NCI-H226 (cell line): ENCODE measurements around the gene SUGP2.

ENCODE experiments used
- DNase-seq: peaks from one replicate; pipeline ENCODE4 v3.0.0-alpha.2; 2015

SUGP2 gene

DNA sequence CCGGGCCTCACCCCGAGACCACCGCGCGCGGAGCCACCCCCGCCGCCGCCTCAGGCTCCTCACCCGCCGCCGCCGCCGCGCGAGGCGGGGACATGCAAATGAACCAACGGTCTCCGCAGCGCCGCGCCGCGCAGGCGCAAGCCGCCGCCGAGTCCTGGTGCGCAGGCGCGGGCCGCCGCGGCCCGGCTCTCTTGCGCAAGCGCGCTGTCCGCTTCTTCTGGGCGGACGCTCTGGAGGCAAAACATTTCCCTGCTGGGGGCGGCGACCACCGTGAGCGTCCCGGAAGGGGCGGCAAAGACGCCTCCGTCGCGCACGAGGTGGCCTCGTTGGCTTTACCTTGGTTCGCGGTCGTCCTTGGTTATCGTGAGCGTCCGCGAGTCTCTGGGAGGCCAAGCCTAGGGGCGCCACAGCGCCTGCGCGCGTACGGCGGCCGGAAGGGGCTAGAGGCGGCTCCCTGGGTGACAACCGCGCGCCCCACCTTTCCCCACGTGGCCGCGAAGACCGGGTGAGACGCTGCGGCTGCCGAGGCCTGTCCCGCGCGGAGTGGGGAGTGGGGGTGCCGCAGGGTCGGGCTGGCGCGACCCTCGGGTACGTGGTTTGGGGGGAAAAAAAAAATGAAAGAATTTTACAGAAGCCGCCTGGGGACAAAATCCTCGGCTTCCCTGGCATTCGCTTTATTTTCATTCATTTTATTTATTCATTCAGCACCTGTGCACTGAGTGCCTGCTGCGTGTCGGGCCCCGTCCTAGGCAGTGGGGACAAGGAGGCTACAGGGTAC, at the start of gene SUGP2, which contains the start of gene ARMC6:
TSS of gene SUGP2 (minus strand) at position 92 of the 778 bp plus-strand sequence. CDS start 2,446 bp downstream, outside the sequence.
TSS of gene ARMC6 (plus strand) at position 178 of the 778 bp plus-strand sequence. CDS start 607 bp downstream, outside the sequence.
- peak; percentile 74 for DNase-seq

DNA sequence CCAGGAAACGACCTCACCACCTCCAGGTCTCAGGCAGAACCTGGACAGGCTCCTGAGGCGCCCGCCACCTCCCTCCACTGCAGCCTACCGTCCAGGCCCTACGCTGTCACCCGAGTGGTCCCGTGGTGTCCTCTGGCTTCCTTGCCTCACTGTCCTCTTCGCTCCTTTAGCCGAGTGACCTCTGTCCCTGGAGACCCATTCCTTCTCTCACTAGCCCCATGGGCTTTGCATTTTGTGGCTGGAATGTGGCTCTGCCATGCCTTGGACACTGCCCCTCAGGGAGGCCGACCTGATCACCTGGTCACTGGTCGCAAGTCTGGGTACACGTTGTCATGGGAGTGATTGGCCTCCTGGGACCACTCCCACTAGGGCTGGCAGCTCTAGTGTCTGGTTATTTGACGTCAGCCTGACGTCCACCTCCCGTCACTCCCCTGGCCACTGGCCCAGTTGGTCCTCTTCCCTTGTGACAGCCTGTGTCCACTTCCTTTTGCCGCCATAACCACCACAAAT, 48.4 kb upstream of the SUGP2 start:
- DNase-seq = no peak

DNA sequence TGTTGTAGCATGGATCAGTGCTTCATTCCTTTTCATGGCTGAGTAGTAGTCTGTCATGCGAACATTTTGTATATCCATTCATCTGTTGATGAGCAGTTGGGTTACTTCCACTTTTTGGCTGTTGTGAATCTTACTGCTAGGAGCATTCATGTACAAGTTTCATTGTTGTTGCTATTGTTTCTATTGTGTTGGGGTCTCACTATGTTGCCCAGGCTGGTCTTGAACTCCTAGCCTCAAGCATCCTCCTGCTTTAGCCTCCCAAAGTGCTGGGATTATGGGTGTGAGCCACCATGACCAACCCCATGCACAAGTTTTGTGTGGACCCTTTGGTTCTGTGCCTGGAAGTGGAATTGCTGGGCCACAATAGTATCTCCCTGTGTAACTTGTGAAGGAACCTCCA, 46.3 kb upstream of the SUGP2 start:
- no peak for DNase-seq

DNA sequence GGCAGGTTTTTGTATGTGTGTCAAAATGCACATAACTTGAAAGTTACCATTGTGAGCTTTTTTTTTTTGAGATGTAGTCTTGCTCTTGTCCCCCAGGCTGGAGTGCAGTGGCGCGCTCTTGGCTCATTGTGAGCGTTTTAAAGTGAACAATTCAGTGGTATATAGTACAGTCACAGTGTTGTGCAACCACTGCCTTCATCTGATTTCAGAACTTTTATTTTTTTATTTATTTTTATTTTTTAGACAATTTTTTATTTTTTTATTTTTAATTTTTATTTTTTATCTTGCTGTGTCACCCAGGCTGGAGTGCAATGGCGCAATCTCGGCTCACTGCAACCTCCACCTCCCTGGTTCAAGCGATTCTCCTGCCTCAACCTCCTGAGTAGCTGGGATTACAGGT, 45.5 kb upstream of the SUGP2 start:
- no peak for DNase-seq

DNA sequence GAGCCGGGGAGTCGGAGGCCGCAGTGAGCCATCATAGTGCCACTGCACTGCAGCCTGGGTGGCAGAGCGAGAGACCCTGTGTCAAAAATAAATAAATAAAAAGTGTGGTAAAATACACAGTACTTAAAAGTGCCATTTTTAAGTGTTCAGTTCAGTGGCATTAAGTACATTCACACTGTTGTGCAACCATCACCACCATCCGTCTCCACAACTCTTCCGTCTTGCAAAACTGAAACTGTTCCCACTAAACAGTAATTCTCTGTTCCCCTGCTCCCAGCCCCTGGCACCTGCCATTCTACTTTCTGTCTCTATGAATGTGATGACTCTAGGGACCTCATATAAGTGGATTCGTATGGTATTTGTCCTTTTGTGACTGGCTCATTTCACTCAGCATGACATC, 43.8 kb upstream of the SUGP2 start:
- DNase-seq = no peak

DNA sequence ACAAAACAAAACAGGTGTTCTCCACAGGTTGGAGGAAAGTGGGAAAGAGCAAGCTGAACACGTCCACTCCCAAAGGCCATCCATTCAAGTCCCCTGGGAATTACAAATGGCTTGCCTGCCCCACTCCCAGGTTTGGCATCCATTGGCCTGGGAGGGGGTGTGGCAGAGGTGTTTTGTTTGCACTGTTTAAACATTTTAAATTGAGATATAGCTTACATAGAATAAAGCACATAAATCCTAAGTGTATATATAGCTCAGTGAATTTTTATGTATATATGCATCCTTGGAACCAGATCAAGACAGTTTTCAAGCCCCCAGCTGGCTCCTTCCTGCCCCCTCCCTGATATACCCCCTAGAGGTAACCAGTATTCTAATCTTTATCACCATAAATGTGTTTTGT, 43.2 kb upstream of the SUGP2 start:
- DNase-seq = no peak

DNA sequence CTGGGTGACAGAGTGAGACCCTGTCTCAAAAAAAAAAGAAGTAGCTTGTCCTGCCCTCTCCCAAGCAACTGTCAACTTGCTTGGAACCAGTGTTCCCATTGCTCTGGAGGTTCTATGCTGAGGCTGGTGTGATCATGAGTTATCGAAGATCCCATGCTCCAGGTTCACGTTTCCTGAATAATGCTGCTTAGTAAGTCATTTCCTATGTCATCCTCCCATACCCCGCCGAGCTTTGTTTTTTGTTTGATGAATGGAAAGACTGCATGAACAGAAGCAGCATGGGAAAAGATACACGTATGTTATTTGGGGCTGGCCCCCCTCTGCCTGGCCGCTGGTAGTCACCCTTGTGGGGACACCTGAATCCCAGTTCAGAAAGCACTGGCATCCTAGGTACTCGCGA, 41.8 kb upstream of the SUGP2 start:
- no peak for DNase-seq

DNA sequence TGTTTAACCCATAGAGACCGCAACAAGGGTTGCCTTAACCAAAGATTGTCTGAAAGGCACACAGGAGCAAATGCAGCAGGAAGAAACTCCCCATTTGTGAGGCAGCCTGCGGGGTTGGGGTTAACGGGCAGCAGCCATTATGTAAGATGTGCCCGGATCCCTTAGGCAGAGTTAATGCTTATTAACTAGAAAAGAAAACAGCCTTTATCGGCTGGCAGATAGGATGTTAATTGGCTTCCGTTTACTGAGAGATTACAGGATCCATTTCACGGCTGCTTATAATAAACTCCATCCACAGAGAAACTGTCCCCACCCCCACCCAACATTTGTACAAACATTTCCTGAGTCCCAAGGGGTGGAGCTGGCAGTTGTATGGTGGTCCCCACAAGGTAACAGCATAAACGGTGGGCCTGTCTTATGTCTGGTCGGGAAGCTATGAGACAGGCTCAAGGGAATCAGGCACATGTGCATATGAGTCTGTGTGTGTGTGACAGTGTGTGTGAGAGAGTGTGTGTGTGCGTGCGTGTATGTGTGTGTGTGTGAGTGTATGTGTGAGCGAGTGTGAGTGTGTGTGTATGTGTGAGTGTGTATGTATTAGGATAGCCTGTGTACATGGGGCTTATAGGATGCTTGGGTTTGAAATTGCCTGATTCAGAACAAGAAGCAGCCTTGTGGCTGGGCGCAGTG, 41.0 kb upstream of the SUGP2 start:
- DNase-seq = no peak

DNA sequence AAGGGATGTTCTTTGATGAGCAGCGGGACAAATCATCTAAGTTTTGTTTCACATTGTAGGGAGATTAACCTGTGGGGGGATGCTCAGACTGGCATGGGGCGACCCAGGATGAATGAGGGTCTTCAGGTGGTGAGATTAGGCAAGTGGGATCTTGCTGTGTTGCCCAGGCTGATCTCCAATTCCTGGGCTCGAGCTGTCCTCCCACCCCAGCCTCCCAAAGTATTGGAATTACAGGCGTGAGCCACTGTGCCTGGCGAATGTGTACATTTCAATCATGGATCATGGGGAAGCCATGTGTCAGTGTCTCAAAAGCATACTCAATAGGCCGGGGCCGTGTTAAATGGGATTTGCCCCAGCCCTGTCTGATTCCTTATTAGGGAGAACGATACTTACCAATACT, 38.6 kb upstream of the SUGP2 start:
- DNase-seq = no peak

DNA sequence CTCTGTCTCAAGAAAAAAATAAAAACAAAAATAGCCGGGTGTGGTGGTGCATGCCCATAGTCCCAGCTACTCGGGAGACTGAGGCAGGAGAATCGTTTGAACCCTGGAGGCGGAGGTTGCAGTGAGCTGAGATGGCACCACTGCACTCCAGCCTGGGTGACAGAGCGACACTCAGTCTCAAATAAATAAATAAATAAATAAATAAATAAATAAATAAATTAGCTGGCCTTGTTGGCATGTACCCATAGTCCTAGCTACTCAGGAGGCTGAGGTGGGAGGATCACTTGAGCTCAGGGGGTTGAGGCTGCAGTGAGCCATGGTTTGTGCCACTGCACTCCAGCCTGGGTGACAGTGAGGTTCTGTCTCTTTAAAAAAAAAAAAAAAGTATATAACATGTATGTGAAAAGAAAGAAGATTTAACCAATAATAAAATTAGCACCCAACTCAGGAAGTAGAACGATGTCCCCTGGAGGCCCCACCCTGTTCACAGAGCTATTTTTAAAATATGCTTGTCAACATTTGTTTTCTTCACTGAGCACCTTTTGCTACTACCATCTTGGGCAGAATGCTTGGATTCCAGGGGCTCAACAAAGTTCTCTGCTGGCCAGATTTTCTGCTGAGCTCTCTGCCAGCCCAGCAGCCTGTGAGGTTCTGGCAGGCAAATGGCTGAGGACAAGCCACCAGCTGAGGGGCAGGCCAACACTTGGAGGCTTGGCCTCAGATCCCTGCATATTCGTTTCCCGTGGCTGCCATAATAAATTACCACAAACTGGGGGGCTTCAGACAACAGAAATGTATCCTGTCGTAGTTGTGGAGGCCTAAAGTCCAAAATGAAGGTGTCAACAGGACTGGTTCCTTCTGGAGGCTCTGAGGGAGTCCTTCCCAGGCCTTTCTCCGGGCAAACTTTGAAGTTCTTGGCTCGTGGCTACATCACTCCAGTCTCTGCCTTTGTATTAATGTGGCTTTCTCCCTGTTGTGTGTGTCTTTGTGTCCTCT, 35.6 kb upstream of the SUGP2 start:
- no peak for DNase-seq

DNA sequence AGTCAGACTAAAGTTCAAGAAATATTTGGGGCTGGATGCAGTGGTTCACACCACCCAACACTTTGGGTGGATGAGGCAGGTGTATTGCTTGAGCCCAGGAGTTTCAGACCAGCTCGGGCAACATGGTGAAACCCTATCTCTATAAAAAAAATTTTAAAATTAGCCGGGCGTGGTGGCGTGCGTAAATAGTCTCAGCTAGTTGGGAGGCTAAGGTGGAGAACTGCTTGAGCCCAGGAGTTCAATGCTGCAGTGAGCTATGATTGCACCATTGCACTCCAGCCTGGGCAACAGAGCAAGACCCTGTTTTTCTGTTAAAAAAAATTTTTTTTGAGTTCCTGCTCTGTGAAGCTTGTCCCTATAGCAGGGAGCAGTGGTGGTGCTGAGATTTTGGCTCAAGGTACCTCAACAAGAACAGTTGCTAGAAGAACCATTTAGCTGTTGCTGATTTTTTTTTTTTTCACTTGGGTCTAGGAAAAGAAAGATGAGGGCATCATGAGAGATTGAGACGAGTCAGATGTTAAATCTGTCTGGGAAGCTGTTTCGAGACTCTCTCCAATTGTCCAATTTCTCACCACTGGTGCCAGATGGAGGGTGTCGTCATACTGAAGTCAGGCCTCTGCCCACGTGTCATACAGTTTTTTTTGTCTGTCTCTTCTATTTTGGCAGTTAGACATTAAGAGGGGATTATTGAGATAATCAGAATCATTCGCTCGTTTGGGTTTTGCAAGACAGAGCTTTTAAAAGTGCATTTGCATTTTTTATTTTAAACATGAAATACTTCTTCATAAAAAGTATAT, 34.2 kb upstream of the SUGP2 start:
- no peak for DNase-seq

DNA sequence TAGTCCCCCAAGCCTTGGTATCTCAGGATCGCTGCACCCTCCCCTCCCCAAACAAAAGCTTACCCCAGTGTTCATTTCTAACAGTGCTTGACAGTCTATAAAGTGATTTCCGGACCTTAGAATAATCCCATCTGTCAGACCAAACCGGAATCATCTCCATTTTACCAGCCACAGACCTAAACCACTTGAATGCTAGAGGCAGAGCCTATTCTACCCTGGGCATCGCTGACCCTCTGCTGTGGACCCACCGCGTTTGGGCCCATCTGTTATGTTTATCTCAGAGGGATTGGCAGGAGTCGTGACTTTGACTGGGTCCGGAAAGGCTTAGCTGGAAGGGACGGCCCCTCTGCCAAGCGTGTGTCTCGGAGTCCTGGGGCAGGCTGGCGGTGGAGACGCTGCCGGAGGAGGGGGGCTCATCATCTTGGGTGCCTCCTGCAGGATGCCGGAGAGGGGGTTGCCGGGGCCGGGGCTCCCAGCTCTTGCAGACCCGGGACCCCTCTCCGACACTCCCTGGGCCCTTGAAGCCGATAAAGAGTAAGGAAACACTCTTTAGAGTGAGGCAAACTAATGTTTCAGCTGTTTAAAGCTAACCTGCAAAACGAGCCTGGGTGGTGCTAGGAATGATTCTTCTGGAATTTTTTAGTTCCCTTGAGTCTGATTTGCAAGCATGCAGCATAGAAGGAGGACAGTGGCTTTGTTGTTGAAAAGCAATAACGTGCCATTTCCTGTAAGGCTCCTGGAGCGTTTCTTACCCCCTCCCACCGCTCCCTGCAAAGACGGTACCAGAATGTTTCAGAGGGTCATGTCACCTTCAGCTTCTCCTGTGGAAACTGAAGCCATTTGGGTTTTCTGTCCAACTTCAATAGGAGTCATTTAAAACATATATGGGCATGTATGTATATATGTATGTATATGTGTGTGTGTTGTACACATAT, 31.8 kb upstream of the SUGP2 start:
- DNase-seq = no peak

DNA sequence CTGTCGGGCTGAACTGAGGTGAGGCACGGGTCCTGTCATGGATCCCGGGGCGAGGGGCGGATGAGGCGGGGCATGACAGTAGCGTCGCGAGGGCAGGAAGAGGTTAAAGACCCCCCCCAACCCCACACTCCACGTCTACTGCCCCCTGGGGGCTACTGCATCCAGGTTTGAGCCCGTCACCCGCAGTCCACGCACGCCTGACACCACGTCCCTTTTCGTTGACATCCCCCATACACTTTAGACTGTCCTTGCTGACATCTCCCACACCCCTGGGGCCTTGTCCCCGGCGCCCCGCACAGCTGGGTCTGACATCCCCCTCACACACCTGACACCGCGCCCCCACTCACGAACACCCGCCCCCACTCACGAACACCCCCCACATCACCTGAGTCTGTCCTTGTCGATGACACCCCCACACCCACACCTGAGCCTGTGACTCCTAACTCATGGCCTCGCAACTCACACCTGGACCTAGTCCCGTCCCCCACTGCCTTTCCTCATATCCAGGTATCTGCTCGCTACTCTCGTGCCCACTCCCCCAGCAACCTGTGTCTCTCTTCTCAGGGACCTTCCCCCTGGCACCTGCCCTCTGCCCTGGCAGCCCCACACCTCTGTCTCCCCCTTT, 30.9 kb upstream of the SUGP2 start:
- no peak for DNase-seq

DNA sequence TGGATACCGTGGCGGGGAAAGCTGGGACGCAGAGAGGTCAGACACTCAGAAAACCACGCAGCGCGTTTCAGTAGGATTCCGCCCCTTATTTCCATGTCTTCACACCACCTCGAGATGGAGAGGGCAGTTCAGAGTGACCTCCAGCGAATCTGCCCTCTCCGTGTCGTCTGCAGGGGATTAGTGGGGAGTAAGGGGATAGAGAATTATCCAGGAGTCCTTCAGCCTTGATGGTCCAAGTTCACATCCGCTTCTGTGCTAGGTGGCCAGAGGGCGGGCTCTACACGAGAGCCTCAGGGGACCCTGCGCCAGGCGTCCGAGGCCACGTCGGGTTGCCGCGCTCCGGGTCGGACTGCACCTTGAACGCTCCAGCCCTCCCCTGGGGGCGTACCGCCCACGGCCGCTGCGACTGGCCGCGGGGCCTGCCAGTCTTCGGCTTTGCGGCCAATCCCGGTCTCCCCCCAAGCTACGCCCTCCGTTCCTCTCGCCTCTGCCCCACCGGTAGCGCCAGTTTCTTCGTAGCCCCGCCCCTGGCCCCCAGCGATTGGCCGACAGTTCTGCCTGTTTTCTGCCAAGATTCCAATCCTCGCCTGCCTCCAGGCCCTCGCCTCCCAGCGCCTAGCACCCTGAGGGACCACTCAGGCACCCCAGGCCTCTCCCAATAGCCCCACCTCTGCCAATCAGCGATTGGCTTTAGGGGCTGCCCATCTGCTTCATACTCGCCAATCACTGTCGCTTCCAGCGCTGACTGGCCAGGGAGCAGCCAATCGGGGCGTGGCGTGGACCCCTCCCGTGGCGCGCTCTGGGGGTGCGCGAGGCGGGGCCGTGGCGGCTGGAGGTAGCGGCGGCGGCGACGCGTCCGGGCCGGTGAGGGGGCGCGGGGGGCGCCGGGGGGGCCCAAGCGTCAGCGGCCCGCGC, 30.1 kb upstream of the SUGP2 start, which contains the start of gene SLC25A42:
TSS of gene SLC25A42 (plus strand) at position 812 of the 915 bp plus-strand sequence. CDS start 32,131 bp downstream, outside the sequence.
- peak; percentile 100 for DNase-seq

DNA sequence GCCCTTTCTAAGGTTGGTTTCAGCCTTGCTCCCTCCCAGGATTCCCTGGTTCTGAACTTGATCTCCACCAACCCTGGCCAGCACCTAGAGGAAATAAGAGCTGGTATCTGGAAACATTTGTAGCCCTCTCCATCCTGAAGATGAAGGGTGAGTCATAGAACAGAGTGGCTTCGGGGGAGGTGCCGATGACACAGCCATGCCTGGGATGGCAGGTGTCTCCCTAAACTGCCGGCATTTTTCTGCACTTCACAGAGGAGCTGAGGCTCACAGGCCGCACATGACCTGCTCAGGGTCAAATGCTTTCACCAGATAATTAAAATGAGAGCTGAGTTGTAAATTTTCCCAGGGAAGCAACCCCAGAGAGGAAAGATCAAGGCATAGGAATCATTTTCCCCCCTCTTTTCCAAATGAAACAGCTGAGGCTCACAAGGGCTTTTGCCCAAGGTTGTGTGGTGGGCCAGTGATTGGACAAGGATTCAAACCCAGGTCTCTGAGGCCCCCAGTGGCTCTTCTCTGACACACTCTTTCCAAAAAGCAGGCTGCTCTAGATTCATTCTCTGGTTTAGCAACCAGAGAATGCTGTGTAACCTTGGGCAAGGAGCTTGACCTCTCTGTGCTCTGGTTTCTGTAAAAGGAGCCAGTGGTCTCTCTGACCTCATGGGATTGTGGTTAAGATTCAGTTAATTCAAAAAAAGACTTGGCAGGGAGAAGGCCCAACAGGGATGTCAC, 29.3 kb upstream of the SUGP2 start:
- peak; percentile 47 for DNase-seq

DNA sequence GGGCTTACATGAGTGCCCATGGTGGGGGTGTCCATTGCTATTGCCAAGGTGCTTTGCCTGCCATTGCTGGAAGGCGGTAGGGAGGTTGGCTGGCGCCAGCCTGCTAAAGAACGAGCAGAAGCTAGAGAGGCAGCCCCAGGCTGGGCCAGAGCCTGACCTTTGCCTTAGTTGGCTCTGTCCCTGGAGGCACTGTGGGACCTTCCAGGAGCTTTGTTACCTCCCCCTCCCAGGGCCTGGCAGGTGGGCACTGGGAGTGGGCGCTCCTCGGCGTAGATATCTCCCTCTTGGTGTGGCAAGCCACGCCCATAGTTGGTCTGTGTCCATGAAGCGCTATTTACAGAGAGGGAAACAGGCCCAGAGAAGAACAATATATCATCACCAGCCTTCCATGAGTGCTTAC, 28.2 kb upstream of the SUGP2 start:
- DNase-seq = no peak

DNA sequence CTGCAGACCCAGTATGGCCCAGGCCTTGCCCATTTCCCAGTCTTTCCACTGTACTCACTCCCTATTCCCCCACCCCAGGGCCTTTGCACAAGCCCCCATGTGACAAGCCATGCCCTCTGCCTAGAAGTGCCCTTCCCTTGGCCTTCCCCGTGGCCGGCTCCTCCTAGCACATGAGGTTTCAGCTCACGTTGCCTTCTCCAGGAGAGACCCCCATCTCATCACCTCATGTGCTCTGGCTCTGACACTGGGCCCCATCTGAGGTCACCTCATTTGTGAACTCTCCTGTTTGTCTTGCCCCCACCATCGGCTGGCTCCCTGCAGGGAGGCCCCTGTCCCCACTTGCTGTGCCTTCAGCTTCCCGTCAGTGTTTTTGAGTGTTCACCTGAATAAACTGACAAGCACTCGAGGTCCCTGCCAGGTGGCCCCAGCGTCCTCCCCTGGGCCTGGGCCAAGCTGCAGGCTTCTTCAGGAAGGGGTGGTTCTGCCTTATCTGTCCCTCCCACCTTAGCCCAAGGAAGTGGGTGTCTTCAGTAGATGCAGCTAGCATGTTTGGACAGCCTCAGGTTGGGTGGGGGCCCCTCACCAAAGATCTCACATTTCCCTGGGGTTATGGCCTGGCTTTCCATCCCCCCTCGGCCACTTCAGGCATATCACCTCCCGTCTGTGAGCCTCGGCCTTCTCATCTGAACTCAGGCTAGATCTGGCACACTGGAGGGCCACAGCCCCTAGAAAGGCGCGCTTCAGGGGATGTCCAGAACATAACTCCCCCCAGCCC, 26.7 kb upstream of the SUGP2 start:
- no peak for DNase-seq
